ENCODE measurements around the gene TNFRSF21. TPM values are rescaled to one million over a fixed set of nuclear protein-coding genes. Genes with fewer than 3 reads are reported as not detected.

The TNFRSF21 gene
- total and polyA plus RNA-seq, 2 of the 8 experiments (the other 6 are each of a cell fraction or from before 2014, with no cell fraction given) = 16.4 to 52.7 TPM

DNA sequence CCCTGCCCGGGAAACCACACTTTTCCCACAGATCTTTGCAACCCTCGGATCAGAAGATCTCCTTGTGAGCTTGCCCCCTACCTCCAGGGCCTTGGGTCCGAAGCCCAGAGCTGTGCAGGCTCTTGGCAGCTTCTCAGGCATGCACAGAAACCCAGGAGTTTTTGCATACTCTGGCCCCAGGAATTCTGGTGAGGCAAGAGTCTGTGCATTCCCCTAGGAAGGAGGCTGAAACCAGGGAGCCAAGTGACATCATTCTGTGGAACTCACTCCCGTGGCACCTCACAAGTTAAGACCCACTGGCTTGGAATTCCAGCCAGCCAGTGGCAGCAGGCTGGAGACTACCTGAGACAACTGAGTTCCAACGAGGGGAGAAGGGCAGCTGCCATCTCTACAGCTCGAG lies 100.1 kb downstream of the TNFRSF21 start:
- Histone ChIP-seq H3K4ac (replicated peaks; ENCODE audit: insufficient read length, low read depth, low read length) (no peak overlapping the region), H3K9ac (replicated peaks in 1 of 4; ENCODE audit: extremely low read depth in 1 of 4, low read depth in 3 of 4, low read length in 3 of 4) (no peak overlapping the region), H4K8ac (ENCODE audit: extremely low read depth, insufficient read depth, low read length) (no peak overlapping the region), H3K56ac (replicated peaks; ENCODE audit: insufficient read length, low read depth, low read length) (no peak overlapping the region), H4K20me1 (replicated peaks in 1 of 2; ENCODE audit: control insufficient read depth in 1 of 2, insufficient read depth in 2 of 2, low read length in 2 of 2) (no peaks in the 10 kb centered on the region), H2BK15ac (ENCODE audit: low read length) (no peak overlapping the region), H2AK5ac (ENCODE audit: low read depth, low read length) (no peak overlapping the region), H2AFZ (ENCODE audit: low read length) (no peak overlapping the region), H3K27ac (ENCODE audit: low read depth, low read length) (no peak overlapping the region; the same call in 1 of the 2 replicates), H3K23ac (ENCODE audit: insufficient read length) (no peak overlapping the region), H3K18ac (ENCODE audit: extremely low read depth, low read length) (no peak overlapping the region), H3K9me3 (ENCODE audit: insufficient read depth in 2 of 2, low read depth in 1 of 2, low read length in 1 of 2) (no peaks in the 10 kb centered on the region), H4K91ac (replicated peaks; ENCODE audit: insufficient read length, low read length) (no peak overlapping the region), H2BK12ac (ENCODE audit: low read depth, low read length) (no peak overlapping the region), H3K4me1 (replicated peaks in 1 of 4; ENCODE audit: control insufficient read depth in 3 of 4, insufficient read depth in 4 of 4, low read length in 3 of 4) (no peaks in the 10 kb centered on the region), H3K14ac (ENCODE audit: insufficient read length) (no peak overlapping the region), H4K5ac (ENCODE audit: insufficient read length, low read depth, low read length) (no peak overlapping the region), H2BK5ac (ENCODE audit: low read depth, low read length) (no peak overlapping the region), H2BK120ac (replicated peaks; ENCODE audit: low read depth, low read length) (no peak overlapping the region), H3K79me1 (ENCODE audit: low read depth, low read length) (no peaks in the 10 kb centered on the region), H3K36me3 (ENCODE audit: control insufficient read depth in 2 of 4, insufficient read depth in 4 of 4, low read length in 3 of 4) (no peaks in the 10 kb centered on the region), H3K79me2 (ENCODE audit: control insufficient read depth in 1 of 2, insufficient read depth in 2 of 2, low read length in 2 of 2) (no peaks in the 10 kb centered on the region), H3K4me3 (ENCODE audit: extremely low read depth in 1 of 4, insufficient read depth in 2 of 4, low read depth in 3 of 4, low read length in 4 of 4) (no peak overlapping the region), H2BK20ac (ENCODE audit: low read length) (no peak overlapping the region), H3K4me2 (ENCODE audit: insufficient read depth in 1 of 2, low read depth in 2 of 2, low read length in 2 of 2) (no peak overlapping the region), H3K27me3 (replicated peaks in 1 of 4; ENCODE audit: control insufficient read depth in 3 of 4, extremely low read depth in 1 of 4, insufficient read depth in 3 of 4, low read length in 3 of 4) (no peaks in the 10 kb centered on the region), H3K23me2 (ENCODE audit: low read depth, low read length) (no peaks in the 10 kb centered on the region)
- DNase-seq (ENCODE audit: low read depth in 1 of 2, low spot score in 2 of 2) (no peak), FAIRE-seq (no peak)
- POLR2A ChIA-PET (ENCODE audit: partially characterized antibody) = no interaction called here
- TF ChIP-seq EGR1 (IDR thresholded peaks at IDR 0.05; ENCODE audit: borderline replicate concordance, low read depth, low read length) (no peak), TBP (IDR thresholded peaks at IDR 0.05; ENCODE audit: low read depth, low read length) (no peak), RNF2 (IDR thresholded peaks at IDR 0.05; ENCODE audit: borderline replicate concordance, low read depth, low read length, missing control alignments, poor library complexity, severe bottlenecking) (no peak), GABPA (IDR thresholded peaks at IDR 0.05; ENCODE audit: borderline replicate concordance, insufficient read depth, low read length) (no peak)
- TF ChIP-seq, protein P1, sequence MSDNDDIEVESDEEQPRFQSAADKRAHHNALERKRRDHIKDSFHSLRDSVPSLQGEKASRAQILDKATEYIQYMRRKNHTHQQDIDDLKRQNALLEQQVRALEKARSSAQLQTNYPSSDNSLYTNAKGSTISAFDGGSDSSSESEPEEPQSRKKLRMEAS (IDR thresholded peaks at IDR 0.05) = no peak
- 87% methylated on average over 5 of the region's 6 CpGs; no CpG with 5 or more reads in 1 of the 2 experiments for WGBS, 2 experiments (ENCODE audit: extremely low coverage in 1 of 2, insufficient coverage in 1 of 2, insufficient read length in 1 of 2, insufficient replicate concordance in 2 of 2, low coverage in 1 of 2, low lambda C conversion rate in 2 of 2, missing lambda C conversion rate in 1 of 2)
- CTCF ChIA-PET (ENCODE audit: partially characterized antibody) = no interaction called here
